Neural progenitor cell (in vitro differentiated cells): Measurements from ENCODE around the gene GRHL1.

Experiments used
- CTCF ChIP-seq: fragments of 200-600 bp; sonication (generic); IDR thresholded peaks from 2 replicates; pipeline ENCODE4 v1.5.1; 2017; ENCODE audit warnings: antibody characterized with exemption, mild to moderate bottlenecking
- EZH2 ChIP-seq: fragments of 200-600 bp; sonication (generic); IDR thresholded peaks from 2 replicates; pipeline ENCODE4 v1.6.1; 2017; ENCODE audit warnings: antibody characterized with exemption, mild to moderate bottlenecking, moderate library complexity
- EZH2phosphoT487 ChIP-seq: fragments of 200-600 bp; sonication (generic); IDR thresholded peaks from 2 replicates; pipeline ENCODE4 v1.6.1; 2017; ENCODE audit warnings: antibody characterized with exemption

GRCh38 chr2:10043256-10043905 is 91.9 kb downstream of the GRHL1 start, which contains the start of gene KLF11:
- TF ChIP-seq CTCF, result no peak
- no peak for TF ChIP-seq EZH2phosphoT487
- TF ChIP-seq EZH2, result no peak
